Endothelial cell of umbilical vein (primary cell): ENCODE results near the gene AKT1.

Experiments used
- CTCF ChIP-seq, 2 donors: IDR thresholded peaks; 1 replicate in 1 of 2; 2 replicates in 1 of 2; pipeline ENCODE4 v1.5.1; 2011; ENCODE audit warnings: low read length in 2 of 2, mild to moderate bottlenecking in 2 of 2, moderate library complexity in 2 of 2, control low read depth in 1 of 2, inconsistent platforms in 1 of 2, low read depth in 1 of 2; ENCODE audit not compliant: insufficient read depth in 1 of 2; ENCODE audit errors: extremely low read depth in 1 of 2
- EZH2 ChIP-seq: IDR thresholded peaks from 2 replicates; pipeline ENCODE4 v1.6.1; 2012; ENCODE audit warnings: borderline replicate concordance, low read depth, mild to moderate bottlenecking, moderate library complexity, low read length, inconsistent platforms; ENCODE audit not compliant: severe bottlenecking
- GATA2 ChIP-seq: IDR thresholded peaks from 2 replicates; pipeline ENCODE4 v1.7.0; 2011; ENCODE audit warnings: low read depth, mild to moderate bottlenecking, moderate library complexity, mixed read lengths, low read length; ENCODE audit not compliant: insufficient read length, insufficient read depth
- MYC ChIP-seq: IDR thresholded peaks from one replicate; pipeline ENCODE4 v1.6.1; 2011; ENCODE audit warnings: mild to moderate bottlenecking, low read depth, low read length
- POLR2A ChIP-seq: IDR thresholded peaks from 2 replicates; pipeline ENCODE4 v1.6.1; 2012; ENCODE audit warnings: low read depth, mild to moderate bottlenecking, control low read depth, low read length
- POLR2AphosphoS5 ChIP-seq: IDR thresholded peaks from 2 replicates; pipeline ENCODE4 v1.6.1; 2012; ENCODE audit warnings: low read depth, mild to moderate bottlenecking, control low read depth, low read length, moderate library complexity; ENCODE audit not compliant: insufficient read depth

- TF ChIP-seq CTCF (IDR thresholded peaks at IDR 0.05; ENCODE audit: extremely low read depth in 1 of 2, insufficient read depth in 1 of 2, low read depth in 1 of 2, low read length in 2 of 2) (no peak), POLR2A (no peak), GATA2 (no peak), MYC (no peak), EZH2 (no peak), POLR2AphosphoS5 (no peak)
These were observed 43.8 kb downstream of the AKT1 start for GRCh38 chr14:104751539-104752422.
